ENCODE results near the gene JAML.
A peak's percentile ranks its signal among the peaks of the same experiment; 100 is the strongest.

JAML gene

GRCh38 chr11:118216621-118217481, 8.0 kb downstream of the JAML start:
- DNase-seq: no peak

GRCh38 chr11:118215765-118216164, 9.0 kb downstream of the JAML start:
- DNase-seq: no peak

GRCh38 chr11:118215262-118215661, 9.5 kb downstream of the JAML start:
- DNase-seq: no peak

DNA sequence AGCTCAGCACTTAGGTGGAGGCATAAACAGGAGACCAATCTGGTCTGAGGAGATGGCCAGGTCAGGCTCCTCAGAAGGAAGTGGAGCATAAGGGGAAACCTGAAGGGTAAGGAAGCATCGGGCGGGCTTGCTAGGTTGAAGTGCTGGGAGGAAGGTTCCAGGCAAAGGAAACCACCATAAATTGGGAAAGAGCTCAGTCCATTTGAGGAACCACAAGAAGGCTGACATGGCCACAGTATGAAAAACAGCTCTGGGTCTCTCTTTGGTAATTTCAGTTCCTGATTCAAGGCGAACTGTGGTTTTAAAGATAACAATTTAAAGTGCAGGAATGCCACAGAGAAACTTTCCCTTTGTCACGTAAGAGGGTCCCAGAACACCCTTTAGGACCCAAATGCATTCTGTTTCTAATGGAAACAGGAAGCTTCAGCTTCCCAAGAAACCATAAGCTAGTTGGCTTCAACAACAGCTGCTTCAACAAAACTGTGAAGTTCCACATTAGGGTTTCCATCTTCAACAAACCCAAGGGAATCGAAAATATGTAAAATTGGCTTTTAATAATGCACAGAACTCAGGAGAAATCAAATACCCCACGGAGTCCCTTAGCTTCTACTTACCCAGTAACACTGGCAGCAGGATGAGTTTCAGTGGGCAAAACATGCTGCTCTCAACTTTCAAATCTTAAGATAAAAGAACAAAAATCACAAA, 10.4 kb downstream of the JAML start:
- peak in 1 of 56 donors; percentile 5 for DNase-seq

DNA sequence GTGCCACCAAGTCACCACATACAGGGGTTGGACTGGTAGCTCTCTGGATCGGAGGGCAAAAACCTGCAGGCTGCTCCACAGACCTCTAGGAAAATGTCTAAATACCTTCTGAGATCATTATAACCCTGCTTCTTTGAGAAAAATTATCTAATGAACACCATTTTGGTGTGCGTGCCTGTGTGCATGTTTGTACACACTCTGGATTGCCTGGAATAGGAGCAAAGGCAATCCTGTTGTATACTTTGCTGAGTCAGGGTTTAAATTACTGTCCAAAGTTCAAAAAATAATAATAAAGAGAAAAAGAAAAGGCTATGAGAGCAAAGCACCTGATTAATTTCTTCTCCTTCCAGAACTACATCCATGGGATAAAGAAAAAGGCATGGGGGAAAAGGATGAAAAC, 11.0 kb downstream of the JAML start:
- DNase-seq: no peak

GRCh38 chr11:118213201-118213600, 11.6 kb downstream of the JAML start:
- no peak for DNase-seq

- no peak for DNase-seq
Measured at GRCh38 chr11:118212781-118213191, 12.0 kb downstream of the JAML start.

DNA sequence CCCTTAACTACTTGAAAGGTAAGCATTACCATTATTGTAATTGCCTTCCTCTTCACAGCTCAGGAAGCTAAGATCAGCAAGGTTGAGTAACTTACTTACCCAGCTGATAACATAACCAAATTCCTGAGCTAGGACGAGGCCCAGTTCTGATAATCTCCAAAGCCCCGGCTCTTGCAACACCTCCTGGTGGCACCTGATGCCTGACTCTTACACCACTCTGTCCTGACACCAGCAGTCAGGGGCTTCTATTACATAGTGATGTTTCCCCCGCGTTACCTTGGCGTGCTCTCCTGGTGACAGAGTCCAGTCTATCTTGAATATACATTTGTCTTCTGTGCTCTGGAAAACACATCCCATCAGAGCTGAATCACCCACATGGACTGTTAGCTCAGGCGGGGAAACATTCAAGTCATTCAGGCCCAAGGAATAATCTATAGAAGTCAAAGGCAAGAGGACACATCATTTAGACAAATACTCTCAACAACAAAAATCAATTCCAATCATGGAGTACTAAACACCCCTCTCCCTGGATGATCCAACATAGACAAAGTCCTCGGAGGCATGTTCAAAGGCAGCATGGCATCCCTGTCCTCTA, 12.6 kb downstream of the JAML start:
- no peak for DNase-seq

- DNase-seq: peak in 2 of 56 donors; percentile 18 to 28
Measured at GRCh38 chr11:118211006-118211405, 13.8 kb downstream of the JAML start.

GRCh38 chr11:118210323-118210722, 14.5 kb downstream of the JAML start:
- DNase-seq: no peak

GRCh38 chr11:118209033-118209432, 15.8 kb downstream of the JAML start:
- DNase-seq: no peak

- DNase-seq: no peak
Measured at GRCh38 chr11:118207079-118207478, 17.7 kb downstream of the JAML start.

DNA sequence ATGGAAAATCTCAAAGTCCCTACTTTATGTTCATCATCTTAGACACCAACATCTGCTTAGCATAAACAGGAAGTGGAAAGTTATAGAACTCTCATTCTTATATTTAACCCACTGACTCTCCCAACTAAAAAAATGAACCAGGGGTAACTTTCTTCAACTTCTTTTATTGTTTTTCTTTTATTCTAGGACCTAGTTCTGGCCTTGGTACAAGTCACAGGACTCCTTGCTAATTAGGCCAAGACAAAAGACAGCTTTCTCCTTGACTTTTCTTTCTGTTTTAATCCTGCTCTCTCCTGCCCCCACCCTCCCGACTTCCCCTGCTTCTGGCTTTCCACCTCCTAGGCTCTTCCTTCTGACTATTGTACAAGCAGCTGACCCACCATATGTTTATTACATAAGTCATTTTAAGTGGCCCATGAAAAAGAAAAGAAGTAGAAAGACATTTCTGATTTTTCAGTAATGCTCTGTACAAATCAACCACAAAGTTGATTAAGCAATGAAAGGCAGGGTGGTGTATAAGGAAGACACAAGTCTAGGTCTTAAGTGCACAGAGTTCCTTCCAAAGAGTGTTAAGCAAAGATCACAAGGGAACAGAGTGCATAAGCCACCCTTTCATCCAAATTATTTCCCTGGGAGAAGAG, 18.3 kb downstream of the JAML start:
- DNase-seq: no peak

DNA sequence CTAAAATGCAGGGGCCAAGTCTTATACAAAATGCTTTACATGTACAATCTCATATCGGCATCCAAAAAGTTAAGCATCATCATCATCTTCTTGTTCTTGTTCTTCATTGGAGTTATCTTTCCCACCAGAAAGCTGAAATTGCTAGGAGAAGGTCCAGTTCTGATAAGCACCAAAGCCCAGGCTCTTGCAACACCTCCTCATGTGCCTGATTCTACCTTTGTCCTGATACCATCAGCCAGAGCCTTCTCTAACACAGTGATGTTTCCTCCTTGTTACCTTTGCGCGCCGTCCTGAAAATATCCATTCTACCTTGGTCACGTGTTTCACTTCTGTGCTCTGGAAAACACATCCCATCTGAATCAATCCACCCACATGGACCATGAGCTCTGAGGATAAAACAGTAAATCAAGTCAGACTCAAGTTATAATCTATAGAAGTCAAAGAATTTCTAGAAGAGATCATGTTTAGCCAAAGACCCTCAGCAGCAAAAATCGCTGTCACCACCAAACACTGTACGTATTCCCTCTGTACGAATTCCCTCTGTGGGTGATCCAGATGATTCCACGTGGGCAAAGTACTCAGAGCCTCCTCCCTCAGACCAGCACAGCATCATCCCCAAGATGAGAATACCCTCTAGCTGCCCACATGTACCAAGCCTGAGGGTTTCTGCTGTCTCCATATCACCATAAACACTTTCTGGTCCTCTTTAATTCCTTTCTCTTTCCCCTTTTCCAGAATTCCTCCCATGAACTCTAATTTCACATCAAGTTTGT, 19.0 kb downstream of the JAML start:
- DNase-seq: no peak

GRCh38 chr11:118202599-118203422, 22.0 kb downstream of the JAML start:
- no peak for DNase-seq

DNA sequence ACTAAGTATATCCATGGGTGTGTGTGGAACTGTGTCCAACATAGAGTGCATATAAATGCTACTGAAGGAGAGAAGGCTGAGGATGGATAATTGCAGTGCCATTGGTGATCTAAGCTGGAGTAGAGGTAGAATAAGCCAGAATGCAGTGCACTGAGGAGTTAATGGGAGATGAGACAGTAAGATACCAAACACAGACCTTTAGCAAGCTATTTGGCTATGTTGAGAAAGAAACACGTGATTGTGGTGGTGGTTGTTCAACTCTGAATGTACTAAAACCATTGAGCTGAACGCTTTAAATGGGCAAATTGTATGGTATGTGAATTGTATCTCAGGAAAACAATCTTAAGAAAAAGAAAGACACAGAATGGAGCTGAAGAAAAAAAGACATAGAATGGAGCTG, 22.8 kb downstream of the JAML start:
- DNase-seq: no peak

GRCh38 chr11:118200901-118201680, 23.7 kb downstream of the JAML start:
- no peak for DNase-seq

- no peak for DNase-seq
Measured at GRCh38 chr11:118200497-118200896, 24.3 kb downstream of the JAML start.

DNA sequence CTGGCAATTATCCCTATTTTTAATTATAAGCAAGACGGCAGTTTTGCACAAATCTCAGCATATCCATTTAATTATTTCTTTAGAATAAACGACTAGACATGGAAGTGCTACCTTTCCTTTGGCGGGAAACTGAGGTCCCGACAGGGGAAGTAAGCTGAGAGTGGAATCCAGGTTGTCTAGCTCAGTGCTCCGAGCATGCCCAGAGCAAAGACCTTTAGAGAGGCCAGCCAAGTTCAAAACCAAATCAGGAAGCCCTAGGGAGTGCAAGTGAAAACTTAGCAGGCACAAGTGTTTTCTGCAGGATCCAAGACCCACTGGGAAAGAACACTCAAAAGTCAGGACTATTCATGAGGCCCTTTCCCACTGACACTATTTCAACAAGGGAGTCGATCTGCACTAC, 25.7 kb downstream of the JAML start:
- DNase-seq: no peak
